Naive thymus-derived CD4-positive, alpha-beta T cell (primary cell): ENCODE data around the gene C1orf232. TPM values are rescaled to one million over a fixed set of nuclear protein-coding genes. Genes with fewer than 3 reads are reported as not detected.

ENCODE experiments used
- ATAC-seq: fragments of 150-1000 bp; cut with Tn5 transposase; 2 replicates; pipeline ENCODE4 v1.10.0; 2021; ENCODE audit warnings: mild to moderate bottlenecking, moderate library complexity
- CTCF ChIA-PET: fragments of 350-600 bp; sonication (Branson Sonifier 250); formaldehyde crosslinking; loops from one replicate; lab custom pipeline; 2021; ENCODE audit warnings: antibody characterized with exemption; lab: Charles Lee
- POLR2A ChIA-PET: fragments of 350-600 bp; sonication (Branson Sonifier 250); formaldehyde crosslinking; loops from one replicate; lab custom pipeline; 2021; ENCODE audit warnings: antibody characterized with exemption, inconsistent platforms; lab: Charles Lee
- DNase-seq, 9 donors: peaks; one replicate each; pipeline versions ENCODE4 v3.0.0 to v3.0.0-alpha.2; 2020 to 2022; ENCODE audit warnings: mixed read lengths in 1 of 9
- H3K27ac ChIP-seq: one replicate; pipeline ENCODE4 v1.7.0; 2013; ENCODE audit warnings: mild to moderate bottlenecking, low read depth, low read length, moderate library complexity
- H3K27me3 ChIP-seq, 2 donors: one replicate each; pipeline ENCODE4 v1.7.0; 2013; ENCODE audit warnings: low read length in 2 of 2, mild to moderate bottlenecking in 2 of 2, moderate library complexity in 2 of 2; ENCODE audit not compliant: control insufficient read depth in 2 of 2, insufficient read depth in 2 of 2
- H3K36me3 ChIP-seq, 3 experiments: 1 replicate in 2 of 3; 2 replicates in 1 of 3; pipeline ENCODE4 v1.7.0; 2013; ENCODE audit warnings: low read length in 3 of 3, mild to moderate bottlenecking in 3 of 3, moderate library complexity in 1 of 3; ENCODE audit not compliant: insufficient read depth in 3 of 3, control insufficient read depth in 2 of 3
- H3K4me1 ChIP-seq, 2 donors: one replicate each; pipeline ENCODE4 v1.7.0; 2013; ENCODE audit warnings: low read length in 2 of 2, mild to moderate bottlenecking in 2 of 2, moderate library complexity in 1 of 2; ENCODE audit not compliant: control insufficient read depth in 2 of 2, insufficient read depth in 2 of 2
- H3K4me3 ChIP-seq: 2 replicates; pipeline ENCODE4 v1.7.0; 2013; ENCODE audit warnings: mild to moderate bottlenecking, low read length
- H3K9me3 ChIP-seq, 3 experiments: 1 replicate in 2 of 3; 2 replicates in 1 of 3; pipeline ENCODE4 v1.7.0; 2013; ENCODE audit warnings: low read length in 3 of 3; ENCODE audit not compliant: control insufficient read depth in 2 of 3
- H3K27ac Mint-ChIP-seq, 9 donors: one replicate each; pipeline ENCODE4 v1.8.0; 2020 to 2022; ENCODE audit warnings: mixed read lengths in 9 of 9, mild to moderate bottlenecking in 8 of 9, moderate library complexity in 5 of 9, inconsistent platforms in 2 of 9
- H3K27me3 Mint-ChIP-seq, 5 donors: one replicate each; pipeline ENCODE4 v1.8.0; 2021 to 2022; ENCODE audit warnings: mixed read lengths in 5 of 5, mild to moderate bottlenecking in 1 of 5
- H3K36me3 Mint-ChIP-seq, 5 donors: one replicate each; pipeline ENCODE4 v1.8.0; 2020 to 2022; ENCODE audit warnings: mixed read lengths in 5 of 5, mild to moderate bottlenecking in 3 of 5, inconsistent platforms in 1 of 5
- H3K4me1 Mint-ChIP-seq, 7 donors: one replicate each; pipeline ENCODE4 v1.8.0; 2020 to 2022; ENCODE audit warnings: mixed read lengths in 7 of 7, mild to moderate bottlenecking in 3 of 7, inconsistent platforms in 1 of 7
- H3K4me3 Mint-ChIP-seq, 10 donors: one replicate each; pipeline ENCODE4 v1.8.0; 2020 to 2022; ENCODE audit warnings: mild to moderate bottlenecking in 10 of 10, mixed read lengths in 10 of 10, moderate library complexity in 6 of 10, inconsistent platforms in 2 of 10
- H3K9me3 Mint-ChIP-seq, 11 donors: one replicate each; pipeline ENCODE4 v1.8.0; 2020 to 2022; ENCODE audit warnings: mixed read lengths in 11 of 11, mild to moderate bottlenecking in 4 of 11, inconsistent platforms in 1 of 11, moderate library complexity in 1 of 11
- intact Hi-C, 2 donors: fragments of 100-400 bp; cut with micrococcal nuclease; formaldehyde crosslinking; loops; one replicate each; pipeline ENCODE4 v1.15.1; 2023
- polyA plus RNA-seq, 2 donors: library from polyadenylated mRNA; unstranded; fragments of 300-500 nt; fragmentation: Illumina TruSeq; gene quantifications; one replicate each; pipeline ENCODE4 v1.2.3, GENCODE V29; 2021
- total RNA-seq, 6 experiments: library from RNA in 5 of 6; stranded (reverse) in 5 of 6; gene quantifications; 1 replicate in 5 of 6; 2 replicates in 1 of 6; pipeline ENCODE4 v1.2.3 and lab custom pipeline; 2021 to 2026

C1orf232 gene
- total and polyA plus RNA-seq, 7 experiments from 2014 or later = not detected

DNA sequence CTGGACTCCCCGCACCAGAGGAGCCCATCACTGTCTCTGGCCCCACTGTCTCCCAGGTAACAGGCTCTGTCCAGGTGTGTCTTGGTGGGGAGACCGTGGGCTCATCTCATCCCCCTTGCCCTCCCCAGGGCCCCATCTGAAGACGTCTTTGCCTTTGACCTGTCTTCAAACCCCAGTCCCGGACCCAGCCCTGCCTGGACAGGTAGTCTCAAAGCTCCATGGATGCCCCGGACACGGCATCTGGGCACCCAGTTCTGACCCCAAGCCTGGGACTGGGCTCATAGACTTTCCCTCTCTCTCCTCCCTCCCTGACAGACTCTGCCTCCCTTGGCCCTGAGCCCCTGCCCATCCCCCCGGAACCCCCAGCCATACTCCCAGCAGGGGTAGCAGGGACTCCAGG is 15.3 kb upstream of the C1orf232 start:
- no peak for ATAC-seq
- H3K4me3 ChIP-seq = no peak overlapping the region
- Mint-ChIP-seq H3K27ac (peak overlapping the region in 1 of 9 donors; percentile 11), H3K4me1 (peaks cover 0 to under 1% (median 0%) of the 10 kb centered on the region in 7 donors), H3K36me3 (no peaks in the 10 kb centered on the region), H3K27me3 (no peaks in the 10 kb centered on the region), H3K4me3 (no peak overlapping the region), H3K9me3 (peaks cover 0 to 2% (median 0%) of the 10 kb centered on the region in 11 donors)
- POLR2A ChIA-PET = no interaction called here
- CTCF ChIA-PET = no interaction called here
- H3K27ac ChIP-seq = no peak overlapping the region
- H3K27me3 ChIP-seq = no peaks in the 10 kb centered on the region
- no peak for DNase-seq
- H3K9me3 ChIP-seq = no peaks in the 10 kb centered on the region
- no peaks in the 10 kb centered on the region for H3K36me3 ChIP-seq
- no peaks in the 10 kb centered on the region for H3K4me1 ChIP-seq
- intact Hi-C loops = no loop called here

DNA sequence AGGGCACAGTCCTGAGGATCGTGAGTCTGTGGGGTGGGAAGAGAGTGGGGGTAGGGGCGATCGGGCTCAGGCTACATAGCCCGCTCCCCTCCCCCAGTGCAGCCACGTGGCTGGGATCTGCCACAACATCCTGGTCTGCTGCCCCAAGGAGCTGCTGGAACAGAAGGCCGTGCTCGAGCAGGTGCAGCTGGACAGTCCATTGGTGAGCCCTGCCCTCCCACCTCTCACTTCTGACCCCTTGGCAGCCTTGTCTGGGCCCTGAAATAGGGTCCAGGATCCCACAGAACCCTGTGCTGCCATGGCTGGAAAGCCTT is 13.6 kb upstream of the C1orf232 start:
- Histone ChIP-seq H3K36me3 (no peaks in the 10 kb centered on the region), H3K4me3 (no peak overlapping the region), H3K9me3 (no peaks in the 10 kb centered on the region), H3K27ac (no peak overlapping the region), H3K27me3 (no peaks in the 10 kb centered on the region), H3K4me1 (no peaks in the 10 kb centered on the region)
- H3K36me3 Mint-ChIP-seq = no peaks in the 10 kb centered on the region
- H3K4me3 Mint-ChIP-seq = no peak overlapping the region
- DNase-seq = no peak
- POLR2A ChIA-PET = no interaction called here
- CTCF ChIA-PET = no interaction called here
- intact Hi-C loops = no loop called here
- H3K4me1 Mint-ChIP-seq = peaks cover 0 to 3% (median 0%) of the 10 kb centered on the region in 7 donors
- no peak overlapping the region for H3K27ac Mint-ChIP-seq
- peaks cover 0 to 2% (median 0%) of the 10 kb centered on the region in 11 donors for H3K9me3 Mint-ChIP-seq
- H3K27me3 Mint-ChIP-seq = no peaks in the 10 kb centered on the region
- ATAC-seq = no peak

DNA sequence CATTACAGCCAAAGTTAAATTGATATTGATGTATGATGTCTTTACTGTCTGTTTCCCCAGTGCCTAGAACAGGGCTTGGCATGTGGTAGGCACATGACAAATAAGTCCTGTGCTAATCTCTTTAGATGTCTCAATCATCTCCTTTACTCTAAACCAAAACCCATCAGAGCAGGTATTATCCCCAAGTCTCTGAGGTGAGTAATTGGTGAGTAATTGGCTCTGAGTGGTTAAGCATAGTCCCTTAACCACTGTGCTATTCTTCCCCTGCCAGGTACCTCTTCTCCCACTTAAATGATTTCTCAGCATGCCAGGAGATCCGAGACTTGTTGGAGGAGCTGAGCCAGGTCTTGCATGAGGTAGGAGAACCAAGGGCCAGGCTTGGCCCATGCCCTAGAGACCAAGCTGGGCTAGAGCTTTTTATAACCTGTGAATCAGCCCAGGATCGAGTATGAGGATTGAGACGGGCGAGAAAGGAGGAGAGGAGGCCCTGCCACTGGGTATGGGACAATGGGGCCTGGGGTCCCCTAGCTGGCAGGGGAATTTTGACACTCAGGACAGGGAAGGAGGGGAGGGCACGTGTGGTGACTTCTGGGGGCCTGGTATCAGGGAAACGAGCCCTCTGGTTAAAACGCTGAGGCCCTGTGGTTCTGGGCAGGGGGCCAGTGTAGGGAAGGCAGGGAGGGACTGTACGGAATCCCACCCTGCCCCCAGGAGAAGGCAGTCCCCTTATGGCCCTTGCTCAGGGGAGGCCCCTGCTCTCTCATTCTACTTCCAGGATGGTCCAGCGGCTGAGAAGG is 13.0 kb upstream of the C1orf232 start:
- H3K4me1 Mint-ChIP-seq = peaks cover 0 to 4% (median 0%) of the 10 kb centered on the region in 7 donors
- Histone ChIP-seq H3K36me3 (no peaks in the 10 kb centered on the region), H3K27ac (no peak overlapping the region), H3K4me1 (no peaks in the 10 kb centered on the region), H3K27me3 (no peaks in the 10 kb centered on the region), H3K4me3 (no peak overlapping the region), H3K9me3 (no peaks in the 10 kb centered on the region)
- peaks cover 0 to 2% (median 0%) of the 10 kb centered on the region in 11 donors for H3K9me3 Mint-ChIP-seq
- ATAC-seq (no peak), DNase-seq (no peak)
- intact Hi-C loops = no loop called here
- no peaks in the 10 kb centered on the region for H3K27me3 Mint-ChIP-seq
- peak overlapping the region in 2 of 9 donors; percentile 35 to 72 for H3K27ac Mint-ChIP-seq
- no peaks in the 10 kb centered on the region for H3K36me3 Mint-ChIP-seq
- ChIA-PET CTCF (no interaction called here), POLR2A (interaction anchor here (0.6 kb wide), 1 partner anchor 210 kb away, joined by 3 read pairs; no protein-coding TSS in a partner anchor)
- H3K4me3 Mint-ChIP-seq = no peak overlapping the region

DNA sequence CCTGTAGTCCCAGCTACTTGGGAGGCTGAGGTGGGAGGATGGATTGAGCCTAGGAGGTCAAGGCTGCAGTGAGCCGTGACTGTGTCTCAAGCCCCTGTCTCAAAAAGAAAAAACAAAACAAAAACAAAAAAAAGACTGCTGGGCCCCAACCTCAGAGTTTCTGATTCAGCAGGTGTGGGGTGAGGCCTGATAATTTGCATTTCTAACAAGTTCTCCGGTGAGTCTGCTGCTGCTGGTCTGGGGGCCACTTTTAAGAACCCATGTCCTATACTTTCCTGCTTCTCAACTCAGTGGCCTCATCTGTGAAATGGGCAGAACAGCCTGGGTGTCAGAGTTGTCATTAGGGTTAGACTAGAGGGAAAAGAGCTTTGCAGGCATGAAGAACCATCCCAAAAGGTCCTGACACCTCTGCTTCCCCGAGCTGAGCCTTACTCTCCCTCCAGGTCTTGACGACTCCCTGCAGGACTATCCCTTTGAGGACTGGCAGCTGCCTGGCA is 11.3 kb upstream of the C1orf232 start:
- no peak overlapping the region for H3K27ac Mint-ChIP-seq
- no peak overlapping the region for H3K4me3 ChIP-seq
- no peak for DNase-seq
- no peaks in the 10 kb centered on the region for H3K27me3 ChIP-seq
- peaks cover 0 to 4% (median 0%) of the 10 kb centered on the region in 7 donors for H3K4me1 Mint-ChIP-seq
- CTCF ChIA-PET = no interaction called here
- intact Hi-C loops = no loop called here
- no peaks in the 10 kb centered on the region for H3K27me3 Mint-ChIP-seq
- H3K4me1 ChIP-seq = no peaks in the 10 kb centered on the region
- no peaks in the 10 kb centered on the region for H3K9me3 Mint-ChIP-seq
- POLR2A ChIA-PET = no interaction called here
- no peaks in the 10 kb centered on the region for H3K9me3 ChIP-seq
- no peak overlapping the region for H3K27ac ChIP-seq
- H3K36me3 Mint-ChIP-seq = no peaks in the 10 kb centered on the region
- no peak for ATAC-seq
- no peak overlapping the region for H3K4me3 Mint-ChIP-seq
- H3K36me3 ChIP-seq = no peaks in the 10 kb centered on the region

DNA sequence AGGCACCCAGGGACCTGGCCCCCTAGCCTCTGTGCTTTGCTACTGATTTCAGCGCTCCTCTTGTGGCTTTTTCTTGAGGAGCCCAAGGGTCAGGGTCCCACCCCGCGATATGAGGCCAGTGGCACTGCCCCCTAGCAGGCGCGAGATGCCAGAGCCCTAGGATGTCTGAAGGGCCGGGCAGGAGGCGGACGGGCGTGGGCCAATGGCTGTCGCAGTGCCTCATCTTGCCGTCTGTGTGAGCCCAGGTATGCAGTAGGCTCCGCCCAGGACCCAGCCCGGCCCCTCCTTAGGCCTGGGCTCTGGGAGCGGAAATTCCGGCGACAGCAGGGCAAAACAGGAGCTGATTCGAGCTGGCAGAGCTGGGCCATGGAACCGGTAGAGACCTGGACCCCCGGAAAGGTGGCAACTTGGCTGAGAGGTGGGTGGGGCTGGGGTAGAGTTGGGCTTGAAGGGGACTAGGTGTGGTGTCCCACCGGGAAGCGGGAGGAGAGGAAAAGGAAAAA is 8.5 kb upstream of the C1orf232 start, which contains the start of gene CNKSR1:
Gene CNKSR1, plus strand, starts transcription at position 310 of the 503 bp plus-strand sequence. Its CDS starts 57 bp downstream, at position 367.
- H3K27me3 ChIP-seq = no peaks in the 10 kb centered on the region
- no peaks in the 10 kb centered on the region for H3K9me3 ChIP-seq
- no peaks in the 10 kb centered on the region for H3K27me3 Mint-ChIP-seq
- no peaks in the 10 kb centered on the region for H3K36me3 ChIP-seq
- intact Hi-C loops = no loop called here
- DNase-seq = no peak
- no peak within 1 kb of the TSS for H3K4me3 ChIP-seq
- ATAC-seq = no peak
- POLR2A ChIA-PET = interaction anchor here (0.8 to 0.9 kb wide), 2 partner anchors 54 to 57 kb away, joined by 3 read pairs; no protein-coding TSS in a partner anchor
- peak within 1 kb of the TSS in 8 of 10 donors; percentile 21 to 73 (median 53) for H3K4me3 Mint-ChIP-seq
- peaks cover 0 to 4% (median 0%) of the 10 kb centered on the region in 7 donors for H3K4me1 Mint-ChIP-seq
- H3K27ac Mint-ChIP-seq = peak within 1 kb of the TSS in 6 of 9 donors; percentile 13 to 69 (median 55)
- no peaks in the 10 kb centered on the region for H3K4me1 ChIP-seq
- CTCF ChIA-PET = interaction anchor here (0.6 to 0.8 kb wide), 3 partner anchors 9 to 651 kb away, joined by 3 to 4 read pairs (median 3); no protein-coding TSS in a partner anchor
- H3K36me3 Mint-ChIP-seq = no peaks in the 10 kb centered on the region
- no peak within 1 kb of the TSS for H3K27ac ChIP-seq
- H3K9me3 Mint-ChIP-seq = no peaks in the 10 kb centered on the region

DNA sequence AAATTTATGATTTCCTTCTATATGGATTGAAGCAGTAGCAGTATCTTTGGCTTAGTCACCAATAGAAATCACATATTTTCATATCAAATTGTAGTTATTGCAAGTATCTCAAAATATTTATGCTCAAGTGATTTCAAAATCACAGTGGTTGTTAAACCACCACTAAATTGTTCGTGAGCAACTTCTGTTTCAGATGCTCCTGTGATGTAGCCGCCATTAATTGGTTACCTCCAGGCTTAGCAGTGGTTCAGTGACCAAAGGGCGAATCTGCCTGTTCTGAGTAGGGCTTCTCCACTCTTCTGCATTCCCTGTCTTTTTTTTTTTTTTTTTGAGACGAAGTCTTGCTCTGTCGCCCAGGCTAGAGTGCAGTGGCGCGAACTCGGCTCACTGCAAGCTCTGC is 6.6 kb upstream of the C1orf232 start:
- POLR2A ChIA-PET = interaction anchor here (0.7 kb wide), 1 partner anchor 59 kb away, joined by 3 read pairs; no protein-coding TSS in a partner anchor
- H3K9me3 Mint-ChIP-seq = no peaks in the 10 kb centered on the region
- ATAC-seq (no peak), DNase-seq (no peak)
- CTCF ChIA-PET = no interaction called here
- Histone ChIP-seq H3K4me1 (peaks cover 3 to 6% of the 10 kb centered on the region in 2 donors), H3K27ac (no peak overlapping the region), H3K36me3 (no peaks in the 10 kb centered on the region), H3K27me3 (no peaks in the 10 kb centered on the region), H3K9me3 (no peaks in the 10 kb centered on the region), H3K4me3 (no peak overlapping the region)
- no peaks in the 10 kb centered on the region for H3K27me3 Mint-ChIP-seq
- H3K4me3 Mint-ChIP-seq = no peak overlapping the region
- no peak overlapping the region for H3K27ac Mint-ChIP-seq
- no peaks in the 10 kb centered on the region for H3K36me3 Mint-ChIP-seq
- intact Hi-C loops = no loop called here
- peaks cover 0 to 14% (median 9%) of the 10 kb centered on the region in 7 donors for H3K4me1 Mint-ChIP-seq
